Activated naive CD8-positive, alpha-beta T cell treated with anti-CD3 and anti-CD28 coated beads for 36 hours (primary cell): Measurements from ENCODE around the gene NTN1. TPM values are rescaled to one million over a fixed set of nuclear protein-coding genes. Genes with fewer than 3 reads are reported as not detected.

ENCODE experiments used
- DNase-seq: peaks from one replicate; pipeline ENCODE4 v3.0.0; 2021
- H3K27ac Mint-ChIP-seq: one replicate; pipeline ENCODE4 v1.8.0; 2022; ENCODE audit warnings: mild to moderate bottlenecking, moderate library complexity, mixed read lengths
- H3K27me3 Mint-ChIP-seq: one replicate; pipeline ENCODE4 v1.8.0; 2022; ENCODE audit warnings: mild to moderate bottlenecking, mixed read lengths
- H3K36me3 Mint-ChIP-seq: one replicate; pipeline ENCODE4 v1.8.0; 2021; ENCODE audit warnings: mild to moderate bottlenecking, mixed read lengths
- H3K4me1 Mint-ChIP-seq: one replicate; pipeline ENCODE4 v1.8.0; 2021; ENCODE audit warnings: mixed read lengths
- H3K4me3 Mint-ChIP-seq: one replicate; pipeline ENCODE4 v1.8.0; 2022; ENCODE audit warnings: mild to moderate bottlenecking, moderate library complexity, mixed read lengths
- H3K9me3 Mint-ChIP-seq: one replicate; pipeline ENCODE4 v1.8.0; 2022; ENCODE audit warnings: mixed read lengths
- total RNA-seq, 2 experiments: library from RNA; stranded (reverse); gene quantifications; one replicate each; pipeline ENCODE4 v1.2.3, GENCODE V29; 2021

Gene NTN1
- total RNA-seq, 2 experiments from 2014 or later: 0.43 to 0.54 TPM

GRCh38 chr17:9273428-9274391, 252.4 kb downstream of the NTN1 start:
- peaks cover 17% of the 10 kb centered on the region for H3K36me3 Mint-ChIP-seq
- peak overlapping the region; percentile 92 for H3K27ac Mint-ChIP-seq
- H3K4me3 Mint-ChIP-seq: peak overlapping the region; percentile 34
- H3K9me3 Mint-ChIP-seq: no peaks in the 10 kb centered on the region
- peaks cover 26% of the 10 kb centered on the region for H3K4me1 Mint-ChIP-seq
- no peaks in the 10 kb centered on the region for H3K27me3 Mint-ChIP-seq
- DNase-seq: peak; percentile 40

- Mint-ChIP-seq H3K27ac (peak overlapping the region; percentile 30), H3K27me3 (no peaks in the 10 kb centered on the region), H3K4me3 (no peak overlapping the region), H3K9me3 (no peaks in the 10 kb centered on the region), H3K36me3 (peaks cover 17% of the 10 kb centered on the region), H3K4me1 (peaks cover 26% of the 10 kb centered on the region)
- no peak for DNase-seq
These were observed 253.7 kb downstream of the NTN1 start for GRCh38 chr17:9274973-9275372.

- peaks cover 5% of the 10 kb centered on the region for H3K4me1 Mint-ChIP-seq
- no peak for DNase-seq
- no peaks in the 10 kb centered on the region for H3K9me3 Mint-ChIP-seq
- no peak overlapping the region for H3K4me3 Mint-ChIP-seq
- peaks cover 15% of the 10 kb centered on the region for H3K36me3 Mint-ChIP-seq
- H3K27ac Mint-ChIP-seq: no peak overlapping the region
- no peaks in the 10 kb centered on the region for H3K27me3 Mint-ChIP-seq
These were observed 258.6 kb downstream of the NTN1 start for GRCh38 chr17:9279893-9280292.

GRCh38 chr17:9283909-9284308, 262.6 kb downstream of the NTN1 start:
- DNase-seq: no peak
- no peaks in the 10 kb centered on the region for H3K9me3 Mint-ChIP-seq
- H3K4me3 Mint-ChIP-seq: no peak overlapping the region
- peaks cover 4% of the 10 kb centered on the region for H3K36me3 Mint-ChIP-seq
- H3K27ac Mint-ChIP-seq: no peak overlapping the region
- peaks cover 13% of the 10 kb centered on the region for H3K4me1 Mint-ChIP-seq
- H3K27me3 Mint-ChIP-seq: no peaks in the 10 kb centered on the region

GRCh38 chr17:9284884-9285283, 263.6 kb downstream of the NTN1 start:
- H3K9me3 Mint-ChIP-seq: no peaks in the 10 kb centered on the region
- H3K4me3 Mint-ChIP-seq: no peak overlapping the region
- H3K4me1 Mint-ChIP-seq: peaks cover 22% of the 10 kb centered on the region
- H3K27me3 Mint-ChIP-seq: no peaks in the 10 kb centered on the region
- no peak for DNase-seq
- no peak overlapping the region for H3K27ac Mint-ChIP-seq
- peaks cover 4% of the 10 kb centered on the region for H3K36me3 Mint-ChIP-seq

- H3K27ac Mint-ChIP-seq: no peak overlapping the region
- H3K4me1 Mint-ChIP-seq: peaks cover 31% of the 10 kb centered on the region
- H3K9me3 Mint-ChIP-seq: no peaks in the 10 kb centered on the region
- DNase-seq: no peak
- no peak overlapping the region for H3K4me3 Mint-ChIP-seq
- H3K36me3 Mint-ChIP-seq: peaks cover 4% of the 10 kb centered on the region
- H3K27me3 Mint-ChIP-seq: no peaks in the 10 kb centered on the region
These were observed 264.5 kb downstream of the NTN1 start for GRCh38 chr17:9285602-9286427.

- no peaks in the 10 kb centered on the region for H3K9me3 Mint-ChIP-seq
- H3K4me1 Mint-ChIP-seq: peaks cover 32% of the 10 kb centered on the region
- no peak overlapping the region for H3K27ac Mint-ChIP-seq
- H3K4me3 Mint-ChIP-seq: no peak overlapping the region
- H3K27me3 Mint-ChIP-seq: no peaks in the 10 kb centered on the region
- DNase-seq: no peak
- H3K36me3 Mint-ChIP-seq: peaks cover 2% of the 10 kb centered on the region
These were observed 265.1 kb downstream of the NTN1 start for GRCh38 chr17:9286434-9286833.

- no peak for DNase-seq
- no peak overlapping the region for H3K4me3 Mint-ChIP-seq
- no peak overlapping the region for H3K27ac Mint-ChIP-seq
- no peaks in the 10 kb centered on the region for H3K9me3 Mint-ChIP-seq
- no peaks in the 10 kb centered on the region for H3K27me3 Mint-ChIP-seq
- peaks cover 2% of the 10 kb centered on the region for H3K36me3 Mint-ChIP-seq
- H3K4me1 Mint-ChIP-seq: peaks cover 36% of the 10 kb centered on the region
These were observed 266.0 kb downstream of the NTN1 start for GRCh38 chr17:9287306-9287705.

- H3K27ac Mint-ChIP-seq: peak overlapping the region; percentile 40
- peak overlapping the region; percentile 2 for H3K4me3 Mint-ChIP-seq
- H3K9me3 Mint-ChIP-seq: no peaks in the 10 kb centered on the region
- H3K27me3 Mint-ChIP-seq: no peaks in the 10 kb centered on the region
- no peak for DNase-seq
- H3K4me1 Mint-ChIP-seq: peaks cover 43% of the 10 kb centered on the region
- peaks cover 2% of the 10 kb centered on the region for H3K36me3 Mint-ChIP-seq
These were observed 268.9 kb downstream of the NTN1 start for GRCh38 chr17:9290226-9290613.

- Mint-ChIP-seq H3K4me3 (no peak overlapping the region), H3K27ac (no peak overlapping the region), H3K9me3 (no peaks in the 10 kb centered on the region), H3K4me1 (peaks cover 36% of the 10 kb centered on the region), H3K36me3 (peaks cover 2% of the 10 kb centered on the region), H3K27me3 (no peaks in the 10 kb centered on the region)
- peak; percentile 35 for DNase-seq
These were observed 270.7 kb downstream of the NTN1 start for GRCh38 chr17:9291912-9292560.

GRCh38 chr17:9292561-9292941, 271.2 kb downstream of the NTN1 start:
- Mint-ChIP-seq H3K27me3 (no peaks in the 10 kb centered on the region), H3K4me3 (no peak overlapping the region), H3K27ac (no peak overlapping the region), H3K4me1 (peaks cover 35% of the 10 kb centered on the region), H3K36me3 (peaks cover 4% of the 10 kb centered on the region), H3K9me3 (no peaks in the 10 kb centered on the region)
- DNase-seq: no peak

Other genes starting within 250 kb of the NTN1 start
- gene MFSD6L, start 222.1 kb upstream of the NTN1 start, total RNA-seq: not detected
- gene PIK3R6, start 153.8 kb upstream of the NTN1 start, total RNA-seq: 1 to 10 TPM in 1 of 2 experiments, under 1 TPM in 1; 0.88 to 1.0 TPM
- 10 to 100 TPM; 27.9 to 32.6 TPM for gene PIK3R5, start 55.8 kb upstream of the NTN1 start, total RNA-seq